Neural cell (in vitro differentiated cells): ENCODE results near the gene CDH5. TPM values are rescaled to one million over a fixed set of nuclear protein-coding genes. Genes with fewer than 3 reads are reported as not detected.

ENCODE experiments used
- H2AFZ ChIP-seq: fragments of 200-600, 300-800 bp; sonication (generic), shearing (Covaris generic); 2 replicates; pipeline ENCODE4 v1.6.0; 2014; ENCODE audit warnings: low read depth, mild to moderate bottlenecking, antibody characterized with exemption, low read length, moderate library complexity
- H3F3A ChIP-seq: fragments of 200-600 bp; shearing (Covaris generic); 2 replicates; pipeline ENCODE4 v1.6.1; 2016; ENCODE audit warnings: mild to moderate bottlenecking, moderate library complexity, mixed read lengths, antibody characterized with exemption, low read length; ENCODE audit not compliant: insufficient read depth, poor library complexity, severe bottlenecking
- H3K27ac ChIP-seq: fragments of 200-600, 300-800 bp; sonication (generic), shearing (Covaris generic); 2 replicates; pipeline ENCODE4 v1.5.1; 2014; ENCODE audit warnings: mild to moderate bottlenecking, low read length, moderate library complexity
- H3K27me3 ChIP-seq: fragments of 300-800, 200-600 bp; sonication (generic), shearing (Covaris generic); 2 replicates; pipeline ENCODE4 v1.6.0; 2014; ENCODE audit warnings: mild to moderate bottlenecking, low read depth, low read length, moderate library complexity; ENCODE audit not compliant: insufficient read depth
- H3K36me3 ChIP-seq: fragments of 300-800, 200-600 bp; sonication (generic), shearing (Covaris generic); 2 replicates; pipeline ENCODE4 v1.5.1; 2014; ENCODE audit warnings: mild to moderate bottlenecking, antibody characterized with exemption, low read length, moderate library complexity; ENCODE audit not compliant: insufficient read depth
- H3K4me2 ChIP-seq: fragments of 300-800, 200-600 bp; sonication (generic), shearing (Covaris generic); 2 replicates; pipeline ENCODE4 v1.6.0; 2014; ENCODE audit warnings: mild to moderate bottlenecking, low read length
- H3K4me3 ChIP-seq: fragments of 300-800, 200-600 bp; sonication (generic), shearing (Covaris generic); 2 replicates; pipeline ENCODE4 v1.5.1; 2014; ENCODE audit warnings: mild to moderate bottlenecking, low read length, moderate library complexity
- H3K79me2 ChIP-seq: fragments of 200-600 bp; shearing (Covaris generic); replicated peaks from 2 replicates; pipeline ENCODE4 v1.6.0; 2014; ENCODE audit warnings: mild to moderate bottlenecking, low read length, moderate library complexity; ENCODE audit not compliant: insufficient read depth
- H3K9ac ChIP-seq: fragments of 300-800, 200-600 bp; sonication (generic), shearing (Covaris generic); 2 replicates; pipeline ENCODE4 v1.6.1; 2016; ENCODE audit warnings: mild to moderate bottlenecking, low read length, mixed read lengths
- H3K9me2 ChIP-seq: fragments of 200-600 bp; shearing (Covaris generic); 2 replicates; pipeline ENCODE4 v1.6.1; 2016; ENCODE audit warnings: mild to moderate bottlenecking, low read length, mixed read lengths; ENCODE audit not compliant: insufficient read depth
- H3K9me3 ChIP-seq: fragments of 200-600, 300-800 bp; sonication (generic), shearing (Covaris generic); 2 replicates; pipeline ENCODE4 v1.6.1; 2016; ENCODE audit warnings: mild to moderate bottlenecking, mixed run types, low read length, moderate library complexity, mixed read lengths
- H4K20me1 ChIP-seq: fragments of 200-600 bp; shearing (Covaris generic); 2 replicates; pipeline ENCODE4 v1.6.1; 2016; ENCODE audit warnings: mild to moderate bottlenecking, mixed run types; ENCODE audit not compliant: insufficient read depth
- EP300 ChIP-seq: fragments of 450-650 bp; conservative IDR thresholded peaks from 2 replicates; pipeline ENCODE4 v1.6.1; 2014; ENCODE audit warnings: antibody characterized with exemption, mild to moderate bottlenecking, moderate library complexity; ENCODE audit not compliant: poor library complexity, severe bottlenecking
- EZH2 ChIP-seq: fragments of 200-600, 300-800 bp; shearing (Covaris generic), sonication (generic); IDR thresholded peaks from 2 replicates; pipeline ENCODE4 v1.6.1; 2014; ENCODE audit warnings: antibody characterized with exemption, low read length, borderline replicate concordance, mild to moderate bottlenecking; ENCODE audit not compliant: insufficient read depth, poor library complexity, severe bottlenecking
- MXI1 ChIP-seq: fragments of 450-650 bp; conservative IDR thresholded peaks from 2 replicates; pipeline ENCODE4 v1.6.1; 2014; ENCODE audit warnings: antibody characterized with exemption, mild to moderate bottlenecking; ENCODE audit not compliant: poor library complexity, severe bottlenecking
- POLR2AphosphoS5 ChIP-seq: IDR thresholded peaks from 2 replicates; pipeline ENCODE4 v1.6.1; 2012
- RAD21 ChIP-seq: fragments of 450-650 bp; conservative IDR thresholded peaks from 2 replicates; pipeline ENCODE4 v1.6.1; 2014; ENCODE audit warnings: antibody characterized with exemption, mild to moderate bottlenecking, moderate library complexity
- SMC3 ChIP-seq: fragments of 450-650 bp; conservative IDR thresholded peaks from 2 replicates; pipeline ENCODE4 v1.6.1; 2014; ENCODE audit warnings: antibody characterized with exemption, mild to moderate bottlenecking, moderate library complexity; ENCODE audit not compliant: poor library complexity
- TAF1 ChIP-seq: IDR thresholded peaks from 2 replicates; pipeline ENCODE4 v1.6.1; 2012; ENCODE audit warnings: low read depth
- polyA plus RNA-seq: library from polyadenylated mRNA; depleted of rRNA; stranded (reverse); fragments of >200 nt; gene quantifications from 2 replicates; pipeline ENCODE4 v1.2.3, GENCODE V29; 2014
- TF ChIP-seq, protein P1 (sequence below): IDR thresholded peaks from 2 replicates; pipeline ENCODE4 v1.6.1; 2012; ENCODE audit warnings: borderline replicate concordance
- TF ChIP-seq, protein P2 (sequence below): fragments of 450-650 bp; IDR thresholded peaks from 2 replicates; pipeline ENCODE4 v1.5.1; 2014; ENCODE audit warnings: antibody characterized with exemption, mild to moderate bottlenecking, moderate library complexity; ENCODE audit not compliant: poor library complexity, severe bottlenecking

The CDH5 gene
- polyA plus RNA-seq, 1 donor from 2014 or later: not detected

DNA sequence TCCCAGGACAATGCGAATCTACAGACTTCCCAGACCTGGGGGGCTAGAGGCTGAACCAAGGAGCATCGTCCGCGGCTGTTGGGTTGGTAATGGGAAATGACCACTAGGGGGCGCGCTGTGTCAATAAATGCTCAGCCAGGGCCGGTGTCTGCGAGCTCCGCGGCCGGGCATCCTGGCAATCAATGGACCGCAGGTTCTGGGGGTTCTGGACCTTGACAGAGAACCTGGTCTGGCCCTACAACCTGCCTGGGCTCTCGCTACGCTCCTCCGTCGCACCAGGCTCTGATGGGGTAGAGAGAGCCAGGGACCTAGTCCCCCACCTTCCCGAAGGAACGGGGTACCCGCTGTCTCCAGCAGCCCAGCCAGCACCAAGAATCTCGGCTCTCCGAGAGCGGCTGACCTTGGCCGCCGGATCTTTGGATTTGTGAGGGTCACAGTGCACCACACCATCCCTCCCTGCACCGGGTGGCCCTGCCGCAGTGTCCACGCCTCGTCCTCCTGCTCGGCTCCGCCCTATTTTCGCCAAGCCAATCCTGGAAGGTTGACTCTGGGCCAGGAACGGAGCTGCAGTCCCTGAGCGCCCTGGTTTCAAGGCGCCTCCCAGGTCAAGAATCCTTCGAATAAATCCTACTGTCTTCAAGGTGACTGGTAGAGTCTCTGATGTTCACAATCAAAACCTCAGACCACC lies 40.2 kb downstream of the CDH5 start:
- H3K79me2 ChIP-seq: no peaks in the 10 kb centered on the region
- no peaks in the 10 kb centered on the region for H3F3A ChIP-seq
- H3K4me3 ChIP-seq: peak overlapping the region; percentile 74
- peak overlapping the region; percentile 40 for H2AFZ ChIP-seq
- H3K36me3 ChIP-seq: no peaks in the 10 kb centered on the region
- H3K27ac ChIP-seq: no peak overlapping the region
- no peaks in the 10 kb centered on the region for H3K9me2 ChIP-seq
- H3K4me2 ChIP-seq: peak overlapping the region; percentile 69
- H4K20me1 ChIP-seq: no peaks in the 10 kb centered on the region
- peak overlapping the region; percentile 67 for H3K9ac ChIP-seq
- H3K9me3 ChIP-seq: no peaks in the 10 kb centered on the region
- peak; percentile 91 for TF ChIP-seq SMC3
- TF ChIP-seq, protein P1, sequence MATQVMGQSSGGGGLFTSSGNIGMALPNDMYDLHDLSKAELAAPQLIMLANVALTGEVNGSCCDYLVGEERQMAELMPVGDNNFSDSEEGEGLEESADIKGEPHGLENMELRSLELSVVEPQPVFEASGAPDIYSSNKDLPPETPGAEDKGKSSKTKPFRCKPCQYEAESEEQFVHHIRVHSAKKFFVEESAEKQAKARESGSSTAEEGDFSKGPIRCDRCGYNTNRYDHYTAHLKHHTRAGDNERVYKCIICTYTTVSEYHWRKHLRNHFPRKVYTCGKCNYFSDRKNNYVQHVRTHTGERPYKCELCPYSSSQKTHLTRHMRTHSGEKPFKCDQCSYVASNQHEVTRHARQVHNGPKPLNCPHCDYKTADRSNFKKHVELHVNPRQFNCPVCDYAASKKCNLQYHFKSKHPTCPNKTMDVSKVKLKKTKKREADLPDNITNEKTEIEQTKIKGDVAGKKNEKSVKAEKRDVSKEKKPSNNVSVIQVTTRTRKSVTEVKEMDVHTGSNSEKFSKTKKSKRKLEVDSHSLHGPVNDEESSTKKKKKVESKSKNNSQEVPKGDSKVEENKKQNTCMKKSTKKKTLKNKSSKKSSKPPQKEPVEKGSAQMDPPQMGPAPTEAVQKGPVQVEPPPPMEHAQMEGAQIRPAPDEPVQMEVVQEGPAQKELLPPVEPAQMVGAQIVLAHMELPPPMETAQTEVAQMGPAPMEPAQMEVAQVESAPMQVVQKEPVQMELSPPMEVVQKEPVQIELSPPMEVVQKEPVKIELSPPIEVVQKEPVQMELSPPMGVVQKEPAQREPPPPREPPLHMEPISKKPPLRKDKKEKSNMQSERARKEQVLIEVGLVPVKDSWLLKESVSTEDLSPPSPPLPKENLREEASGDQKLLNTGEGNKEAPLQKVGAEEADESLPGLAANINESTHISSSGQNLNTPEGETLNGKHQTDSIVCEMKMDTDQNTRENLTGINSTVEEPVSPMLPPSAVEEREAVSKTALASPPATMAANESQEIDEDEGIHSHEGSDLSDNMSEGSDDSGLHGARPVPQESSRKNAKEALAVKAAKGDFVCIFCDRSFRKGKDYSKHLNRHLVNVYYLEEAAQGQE: no peak
- peak; percentile 97 for TF ChIP-seq RAD21
- TF ChIP-seq EP300: no peak
- no peak for TF ChIP-seq EZH2
- TF ChIP-seq, protein P2, sequence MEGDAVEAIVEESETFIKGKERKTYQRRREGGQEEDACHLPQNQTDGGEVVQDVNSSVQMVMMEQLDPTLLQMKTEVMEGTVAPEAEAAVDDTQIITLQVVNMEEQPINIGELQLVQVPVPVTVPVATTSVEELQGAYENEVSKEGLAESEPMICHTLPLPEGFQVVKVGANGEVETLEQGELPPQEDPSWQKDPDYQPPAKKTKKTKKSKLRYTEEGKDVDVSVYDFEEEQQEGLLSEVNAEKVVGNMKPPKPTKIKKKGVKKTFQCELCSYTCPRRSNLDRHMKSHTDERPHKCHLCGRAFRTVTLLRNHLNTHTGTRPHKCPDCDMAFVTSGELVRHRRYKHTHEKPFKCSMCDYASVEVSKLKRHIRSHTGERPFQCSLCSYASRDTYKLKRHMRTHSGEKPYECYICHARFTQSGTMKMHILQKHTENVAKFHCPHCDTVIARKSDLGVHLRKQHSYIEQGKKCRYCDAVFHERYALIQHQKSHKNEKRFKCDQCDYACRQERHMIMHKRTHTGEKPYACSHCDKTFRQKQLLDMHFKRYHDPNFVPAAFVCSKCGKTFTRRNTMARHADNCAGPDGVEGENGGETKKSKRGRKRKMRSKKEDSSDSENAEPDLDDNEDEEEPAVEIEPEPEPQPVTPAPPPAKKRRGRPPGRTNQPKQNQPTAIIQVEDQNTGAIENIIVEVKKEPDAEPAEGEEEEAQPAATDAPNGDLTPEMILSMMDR: peak; percentile 98
- peak; percentile 35 for TF ChIP-seq MXI1
- TF ChIP-seq TAF1: no peak
- no peak for TF ChIP-seq POLR2AphosphoS5
- H3K27me3 ChIP-seq: no peaks in the 10 kb centered on the region

DNA sequence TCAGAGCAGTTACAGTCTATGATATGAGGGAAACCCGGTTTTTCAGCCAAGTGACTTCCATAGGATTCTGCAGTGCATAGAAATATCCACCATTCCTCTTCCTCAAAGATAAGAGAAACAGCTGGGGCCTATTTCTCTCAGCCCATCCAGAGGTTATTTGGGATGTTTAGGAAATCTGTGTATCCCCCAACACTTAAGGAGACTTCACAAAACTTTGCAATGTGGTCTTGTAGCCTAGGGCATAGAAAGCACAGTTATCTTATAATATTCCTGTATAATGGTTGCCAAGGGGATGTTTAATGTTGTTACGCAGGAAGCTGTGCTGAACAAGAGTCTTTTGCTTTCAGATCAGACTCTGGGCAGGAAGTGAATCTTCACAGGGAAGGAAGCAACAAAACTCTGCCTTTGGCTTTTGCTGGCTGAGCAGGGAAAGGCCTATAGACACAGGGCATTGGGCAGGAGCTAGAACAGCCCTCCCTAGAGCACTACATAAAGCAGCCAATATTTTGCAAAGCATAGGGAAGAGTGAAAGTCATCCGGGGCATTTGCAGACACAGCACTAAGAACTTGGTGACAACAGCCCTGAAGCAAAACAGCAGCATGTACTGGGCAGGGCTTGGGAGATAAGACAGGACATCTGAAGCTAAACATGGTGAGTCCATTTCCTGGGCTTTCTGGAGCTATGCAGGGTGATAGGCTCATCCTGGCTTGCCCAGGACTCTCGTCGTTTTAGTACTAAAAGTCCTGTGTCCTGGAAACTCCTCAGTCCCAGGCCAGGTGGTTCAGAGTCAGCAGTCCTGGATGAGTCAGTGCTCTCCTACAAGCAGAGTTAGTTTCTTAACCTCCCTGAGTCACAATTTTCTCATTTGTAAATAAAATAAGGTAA lies 41.9 kb downstream of the CDH5 start:
- Histone ChIP-seq H3K4me3 (no peak overlapping the region), H3K36me3 (no peaks in the 10 kb centered on the region), H3K79me2 (no peaks in the 10 kb centered on the region), H3F3A (no peaks in the 10 kb centered on the region), H3K4me2 (no peak overlapping the region), H2AFZ (no peak overlapping the region), H3K27ac (no peak overlapping the region), H3K27me3 (no peaks in the 10 kb centered on the region), H3K9me3 (peaks cover 6% of the 10 kb centered on the region), H3K9ac (no peak overlapping the region), H4K20me1 (no peaks in the 10 kb centered on the region), H3K9me2 (no peaks in the 10 kb centered on the region)
- no peak for TF ChIP-seq SMC3
- TF ChIP-seq, protein P1: no peak
- TF ChIP-seq RAD21: no peak
- no peak for TF ChIP-seq EZH2
- TF ChIP-seq TAF1: no peak
- TF ChIP-seq, protein P2: no peak
- TF ChIP-seq MXI1: no peak
- TF ChIP-seq POLR2AphosphoS5: no peak
- TF ChIP-seq EP300: no peak
